Activated CD8-positive, alpha-beta memory T cell treated with anti-CD3 and anti-CD28 coated beads for 36 hours (primary cell): ENCODE measurements around the gene SERTAD2. TPM values are rescaled to one million over a fixed set of nuclear protein-coding genes. Genes with fewer than 3 reads are reported as not detected.

Source experiments
- CTCF ChIA-PET: fragments of 350-600 bp; sonication (Branson Sonifier 250); formaldehyde crosslinking; loops from one replicate; lab custom pipeline; 2021; ENCODE audit warnings: antibody characterized with exemption; lab: Charles Lee
- POLR2A ChIA-PET: fragments of 350-600 bp; sonication (Branson Sonifier 250); formaldehyde crosslinking; loops from one replicate; lab custom pipeline; 2021; ENCODE audit warnings: antibody characterized with exemption; lab: Charles Lee
- total RNA-seq, 2 experiments: library from RNA; stranded (reverse); gene quantifications; one replicate each; pipeline ENCODE4 v1.2.3, GENCODE V29; 2021

The SERTAD2 gene
- total RNA-seq, 2 experiments from 2014 or later: 21.7 to 22.7 TPM

DNA sequence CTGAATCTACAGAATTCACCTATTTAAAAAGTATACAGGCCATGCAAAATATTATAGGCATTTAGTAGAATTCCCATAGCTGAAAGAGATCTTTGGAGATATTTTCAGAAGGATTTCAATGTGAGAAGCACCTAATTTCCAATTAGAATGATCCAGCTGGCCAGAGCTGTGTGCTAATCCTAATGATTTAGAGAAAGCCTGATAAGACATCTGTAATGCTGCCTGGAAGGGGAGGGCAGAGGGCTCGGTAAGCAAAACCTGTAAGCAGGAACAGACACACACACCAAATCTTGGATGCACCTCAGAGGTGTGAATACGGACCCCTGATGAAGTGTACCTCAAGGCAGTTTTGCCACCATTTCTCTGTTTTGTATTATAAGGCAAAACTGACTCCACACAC lies 14.0 kb downstream of the SERTAD2 start:
- POLR2A ChIA-PET: no interaction called here
- CTCF ChIA-PET: interaction anchor here (1.2 kb wide), 1 partner anchor 53 kb away, joined by 3 read pairs; no protein-coding TSS in a partner anchor

- ChIA-PET CTCF (interaction anchor here (1.2 to 1.7 kb wide), 3 partner anchors 8 to 32 kb away, joined by 4 to 6 read pairs (median 4); partner anchors contain the start of gene SERTAD2), POLR2A (no interaction called here)
Observed at GRCh38 chr2:64638502-64639120, 15.1 kb downstream of the SERTAD2 start.

DNA sequence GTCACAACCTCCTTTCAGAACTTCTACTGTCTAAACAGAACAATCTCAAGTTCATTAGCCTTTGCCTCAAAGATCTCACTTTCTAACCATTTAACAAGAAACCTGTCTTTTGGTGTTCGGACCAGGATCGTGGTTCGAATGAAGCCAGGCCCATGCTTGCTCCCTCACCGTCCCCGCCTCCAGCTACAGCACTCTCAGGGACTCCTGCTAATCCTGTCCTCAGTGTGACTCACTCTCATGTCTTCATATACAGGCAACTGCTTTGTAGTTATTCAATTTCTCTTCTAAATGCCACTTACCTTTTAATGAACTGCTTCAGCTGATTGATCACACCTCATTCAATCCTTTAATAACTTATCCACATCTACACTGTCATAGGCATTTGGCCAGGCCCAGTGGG lies 15.8 kb downstream of the SERTAD2 start:
- ChIA-PET CTCF (interaction anchor here (1.2 to 1.8 kb wide), 5 partner anchors 8 to 192 kb away, joined by 4 to 6 read pairs (median 4); partner anchors contain the start of gene SERTAD2), POLR2A (no interaction called here)

DNA sequence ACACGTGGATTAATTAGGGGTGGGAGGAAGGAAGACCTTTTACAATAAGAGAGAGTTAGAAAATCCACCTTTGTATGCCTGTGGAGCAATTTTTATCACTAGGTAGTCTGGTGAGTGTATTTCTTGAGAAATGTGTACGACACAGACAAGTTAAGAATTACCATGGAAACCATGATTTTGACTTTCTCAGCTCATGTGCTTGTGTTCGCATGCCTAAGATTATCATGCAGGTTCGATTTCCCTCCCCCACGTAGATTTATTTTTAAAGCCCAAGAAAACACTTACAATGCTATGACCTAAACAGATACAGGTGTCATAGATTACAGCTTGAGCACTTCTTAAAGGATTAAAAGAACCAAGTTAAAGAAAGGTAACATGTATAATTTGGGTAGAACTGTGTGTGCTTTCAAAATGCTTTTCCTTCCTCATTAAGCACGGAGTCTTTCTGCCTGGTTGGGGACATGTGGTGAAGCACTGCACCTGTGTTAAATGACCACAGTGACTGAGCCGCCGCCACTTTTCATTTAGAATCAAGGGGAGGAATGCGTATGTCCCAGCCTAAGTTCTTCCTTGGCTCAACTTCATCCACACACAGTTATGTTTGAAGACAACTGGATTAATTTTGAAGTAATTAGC lies 16.6 kb downstream of the SERTAD2 start:
- CTCF ChIA-PET: interaction anchor here (0.7 to 1.8 kb wide), 7 partner anchors 9 to 193 kb away, joined by 3 to 6 read pairs (median 4); partner anchors contain the start of gene SERTAD2
- POLR2A ChIA-PET: interaction anchor here (0.7 kb wide), 1 partner anchor 17 kb away, joined by 4 read pairs; the partner anchor contains the start of gene SERTAD2

GRCh38 chr2:64635976-64636911 lies 17.5 kb downstream of the SERTAD2 start:
- POLR2A ChIA-PET: interaction anchor here (0.7 kb wide), 1 partner anchor 18 kb away, joined by 4 read pairs; the partner anchor contains the start of gene SERTAD2
- CTCF ChIA-PET: interaction anchor here (0.7 to 1.8 kb wide), 5 partner anchors 10 to 194 kb away, joined by 3 to 6 read pairs (median 4); no protein-coding TSS in a partner anchor

- CTCF ChIA-PET: interaction anchor here (0.9 to 1.5 kb wide), 2 partner anchors 9 to 197 kb away, joined by 3 to 5 read pairs; no protein-coding TSS in a partner anchor
- POLR2A ChIA-PET: no interaction called here
Observed at GRCh38 chr2:64634345-64635267, 19.1 kb downstream of the SERTAD2 start.

DNA sequence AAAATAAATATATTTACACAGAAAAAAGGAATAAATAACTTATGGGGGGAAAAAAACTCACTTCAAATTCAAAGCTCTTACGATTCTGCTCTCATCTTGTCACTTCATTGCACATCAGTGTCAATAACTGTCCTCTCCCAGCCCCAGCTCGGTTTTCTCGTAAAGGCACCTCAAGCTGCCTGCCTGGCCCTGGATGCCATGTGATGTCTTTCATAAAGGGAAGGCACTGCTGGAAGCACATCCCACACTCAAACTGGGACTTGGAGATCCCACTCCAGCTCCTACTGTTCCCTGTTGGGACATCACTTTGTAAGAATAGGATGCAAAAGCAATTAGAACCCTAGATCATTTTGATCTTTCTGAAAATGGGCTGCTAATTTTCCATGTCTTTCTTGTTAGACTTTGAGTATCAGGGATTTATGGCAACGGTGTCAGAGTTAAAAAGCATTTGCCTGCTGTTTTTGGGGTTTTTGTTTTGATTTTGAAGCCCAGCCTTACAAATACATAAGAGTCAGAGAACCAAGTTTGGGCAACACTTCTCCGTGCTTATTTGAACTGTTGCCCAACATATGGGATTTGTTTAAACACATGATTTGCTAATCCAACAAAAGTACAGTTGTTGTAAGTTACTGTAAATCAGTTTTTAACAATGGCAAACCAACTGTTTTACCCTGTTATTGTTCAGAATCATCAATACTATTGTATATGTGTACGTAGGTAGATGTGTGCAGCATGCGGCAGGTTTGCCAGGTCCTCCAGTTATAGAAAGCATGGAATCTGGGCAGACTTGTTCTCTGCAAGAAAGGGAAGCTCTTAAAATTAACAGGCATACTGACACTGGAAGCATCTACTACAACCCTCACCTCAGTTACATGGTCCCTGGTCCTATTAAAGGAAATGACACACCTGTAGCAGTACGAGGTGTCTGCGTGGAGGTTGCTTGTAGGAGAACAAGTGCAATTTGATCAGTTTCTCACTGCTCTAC lies 20.6 kb downstream of the SERTAD2 start:
- CTCF ChIA-PET: interaction anchor here (0.6 kb wide), 1 partner anchor 261 kb away, joined by 4 read pairs; no protein-coding TSS in a partner anchor
- POLR2A ChIA-PET: interaction anchor here (0.6 to 1.4 kb wide), 2 partner anchors 20 to 340 kb away, joined by 3 read pairs; partner anchors contain the start of gene SERTAD2

DNA sequence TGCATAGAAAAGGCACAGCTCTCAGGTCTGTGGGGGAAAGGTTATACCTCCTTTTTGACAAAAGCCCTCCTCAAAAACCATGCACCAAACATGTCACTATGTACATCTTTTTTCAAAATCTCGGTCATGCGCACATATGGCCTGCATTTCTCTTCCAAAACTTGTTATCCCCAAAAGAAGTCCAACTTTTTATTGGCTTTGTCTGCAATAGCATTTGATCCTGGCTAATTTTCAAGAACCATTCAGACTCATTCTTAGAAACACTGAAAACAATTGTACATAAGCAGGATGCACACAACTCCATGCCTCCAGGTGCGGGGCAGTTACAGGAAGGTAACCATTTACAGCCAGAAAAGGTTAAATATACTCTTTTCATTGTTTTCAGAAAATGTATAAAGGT lies 21.9 kb downstream of the SERTAD2 start:
- ChIA-PET POLR2A (interaction anchor here (0.7 kb wide), 1 partner anchor 20 kb away, joined by 4 read pairs; no protein-coding TSS in a partner anchor), CTCF (no interaction called here)

DNA sequence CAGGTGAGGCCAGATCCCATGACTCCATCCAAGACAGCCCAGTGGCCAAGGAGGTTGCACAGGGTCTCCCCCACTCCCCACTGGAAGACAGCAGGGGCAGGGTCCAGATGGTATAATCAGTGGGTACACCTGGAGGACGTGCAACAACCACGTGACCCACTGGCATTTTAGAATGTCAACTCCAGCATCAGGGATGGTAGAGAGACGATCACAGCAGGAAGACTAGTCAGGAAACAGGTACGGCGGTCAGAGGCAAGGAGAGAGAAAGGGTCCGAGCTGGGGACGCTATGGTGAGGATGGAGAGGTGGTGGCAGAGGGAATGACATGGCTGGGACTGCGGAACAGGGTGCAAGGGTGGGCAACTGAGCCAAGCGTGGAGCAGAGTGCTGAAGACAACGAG lies 23.0 kb downstream of the SERTAD2 start:
- ChIA-PET POLR2A (no interaction called here), CTCF (no interaction called here)

DNA sequence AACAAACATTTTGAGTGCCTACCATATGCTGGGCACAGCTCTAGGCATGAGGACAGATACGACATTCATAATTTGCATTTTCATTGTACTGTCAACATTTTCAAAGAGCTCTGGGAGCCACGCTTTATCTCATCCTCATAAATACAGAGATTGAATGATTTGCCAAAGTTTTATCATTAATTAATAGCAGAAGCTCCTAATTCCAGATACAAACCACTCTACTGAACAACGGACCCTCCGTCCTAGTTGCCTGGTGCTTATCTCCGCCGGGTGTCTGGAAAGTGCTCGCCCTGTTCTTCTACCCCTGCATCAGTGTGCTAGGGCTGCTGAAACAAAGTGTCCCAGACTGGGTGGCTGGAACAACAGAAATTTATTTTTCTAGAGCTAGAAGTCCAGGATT lies 23.8 kb downstream of the SERTAD2 start:
- ChIA-PET POLR2A (no interaction called here), CTCF (no interaction called here)

DNA sequence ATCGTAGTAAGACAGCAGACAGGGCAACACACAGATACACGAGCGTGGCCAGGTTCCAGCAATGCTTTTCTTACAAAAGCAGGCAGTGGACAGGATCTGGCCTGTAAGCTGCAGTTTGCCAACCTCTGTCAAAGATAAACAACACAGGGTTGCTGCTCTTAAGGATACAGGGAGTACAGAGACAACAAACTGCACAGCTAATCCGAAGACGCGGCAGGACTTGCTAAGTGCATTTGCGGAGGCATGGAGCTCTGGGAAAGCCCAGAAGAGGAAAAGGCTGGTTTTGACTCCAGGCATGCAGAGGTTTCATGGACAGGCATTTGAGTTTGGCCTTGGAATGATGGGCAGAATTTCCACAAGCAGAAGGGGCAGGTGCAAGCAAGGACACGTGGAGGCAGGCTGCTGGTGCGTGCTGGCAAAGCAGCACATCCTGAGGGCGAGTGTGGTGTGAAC lies 24.4 kb downstream of the SERTAD2 start:
- POLR2A ChIA-PET: no interaction called here

GRCh38 chr2:64627860-64628841 lies 25.6 kb downstream of the SERTAD2 start:
- CTCF ChIA-PET: interaction anchor here (1.0 kb wide), 1 partner anchor 11 kb away, joined by 4 read pairs; no protein-coding TSS in a partner anchor
- POLR2A ChIA-PET: no interaction called here

More for the DNA sequence above, 24.4 kb downstream of the SERTAD2 start:
- CTCF ChIA-PET: interaction anchor here (1.0 kb wide), 1 partner anchor 12 kb away, joined by 4 read pairs; no protein-coding TSS in a partner anchor

- POLR2A ChIA-PET: no interaction called here
- CTCF ChIA-PET: no interaction called here
Observed at GRCh38 chr2:64626963-64627760, 26.6 kb downstream of the SERTAD2 start.

DNA sequence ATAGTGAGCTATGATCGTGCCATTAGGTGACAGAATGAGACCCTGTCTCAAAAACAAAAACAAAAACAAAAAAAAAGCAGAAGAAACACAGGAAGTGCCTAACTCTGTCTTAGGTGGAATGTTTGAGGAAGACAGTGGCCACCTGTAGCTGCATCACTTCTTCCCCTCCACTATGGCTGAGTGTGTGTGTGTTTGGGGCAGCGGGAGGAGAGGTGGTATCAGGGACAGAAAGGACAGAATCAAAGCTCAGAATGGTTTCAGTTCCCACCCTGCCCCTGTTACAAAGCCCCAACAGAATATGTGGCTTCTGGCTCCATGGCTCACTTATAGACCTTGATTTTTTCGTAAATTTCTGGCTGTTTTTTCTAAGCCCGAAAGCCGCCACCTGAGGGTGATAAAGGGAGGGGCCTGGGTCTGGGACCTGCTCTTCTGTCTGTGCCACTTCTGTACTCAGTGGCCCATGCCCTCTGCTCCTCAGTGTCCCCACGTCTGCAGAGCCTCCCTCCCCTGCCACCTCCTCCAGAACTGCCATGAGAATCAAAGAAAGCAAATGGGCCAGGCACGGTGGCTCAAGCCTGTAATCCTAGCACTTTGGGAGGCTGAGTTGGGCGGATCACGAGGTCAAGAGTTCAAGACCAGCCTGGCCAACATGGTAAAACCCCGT lies 27.4 kb downstream of the SERTAD2 start:
- CTCF ChIA-PET: interaction anchor here (0.8 kb wide), 1 partner anchor 296 kb away, joined by 3 read pairs; no protein-coding TSS in a partner anchor
- POLR2A ChIA-PET: no interaction called here
